GM21360 (cell line): ENCODE data around the gene MACROH2A2.
"Not testable (repeated sequence)": the region's sequence is repeated elsewhere in the genome, so short reads cannot be mapped to it uniquely, and the experiment has no call there.

Experiments used
- ATAC-seq: cut with Tn5 transposase; IDR thresholded peaks from one replicate; pipeline ENCODE4 v1.9.1; 2021; ENCODE audit warnings: mild to moderate bottlenecking, moderate library complexity; ENCODE audit not compliant: unreplicated experiment

MACROH2A2 gene

DNA sequence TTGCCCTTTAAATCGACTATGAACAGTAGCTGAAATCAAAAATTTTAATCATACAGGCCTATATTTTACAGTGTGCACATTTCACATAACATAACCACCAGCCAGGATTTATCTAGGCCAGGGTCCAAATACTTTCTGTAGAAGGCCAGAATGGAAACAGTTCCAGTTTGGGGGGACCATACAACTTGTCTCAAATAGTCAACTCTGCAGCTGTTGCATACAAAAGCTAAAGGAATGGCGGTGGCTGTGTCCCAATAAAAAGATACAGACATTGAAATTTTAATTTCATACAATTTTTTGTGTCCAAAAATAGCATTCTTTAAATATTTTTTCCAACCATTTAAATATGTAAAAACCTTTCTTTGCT lies 94.6 kb downstream of the MACROH2A2 start:
- no peak for ATAC-seq

DNA sequence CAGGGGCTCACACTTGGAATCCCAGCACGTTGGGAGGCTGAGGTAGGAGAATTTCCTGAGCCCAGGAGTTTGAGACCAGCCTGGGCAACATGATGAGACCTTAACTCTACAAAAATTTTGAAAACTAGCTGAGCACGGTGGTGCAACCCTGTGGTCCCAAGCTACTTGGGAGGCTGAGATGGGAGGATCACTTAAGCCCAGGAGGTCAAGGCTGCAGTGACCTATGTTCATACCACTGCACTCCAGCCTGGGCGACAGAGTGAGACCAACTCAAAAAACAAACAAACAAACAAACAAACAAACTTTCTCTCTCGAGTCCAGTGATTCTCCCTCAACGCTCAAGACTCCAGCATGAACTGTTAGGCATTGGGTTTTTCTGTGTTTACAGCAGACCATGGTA lies 95.9 kb downstream of the MACROH2A2 start:
- no peak for ATAC-seq

DNA sequence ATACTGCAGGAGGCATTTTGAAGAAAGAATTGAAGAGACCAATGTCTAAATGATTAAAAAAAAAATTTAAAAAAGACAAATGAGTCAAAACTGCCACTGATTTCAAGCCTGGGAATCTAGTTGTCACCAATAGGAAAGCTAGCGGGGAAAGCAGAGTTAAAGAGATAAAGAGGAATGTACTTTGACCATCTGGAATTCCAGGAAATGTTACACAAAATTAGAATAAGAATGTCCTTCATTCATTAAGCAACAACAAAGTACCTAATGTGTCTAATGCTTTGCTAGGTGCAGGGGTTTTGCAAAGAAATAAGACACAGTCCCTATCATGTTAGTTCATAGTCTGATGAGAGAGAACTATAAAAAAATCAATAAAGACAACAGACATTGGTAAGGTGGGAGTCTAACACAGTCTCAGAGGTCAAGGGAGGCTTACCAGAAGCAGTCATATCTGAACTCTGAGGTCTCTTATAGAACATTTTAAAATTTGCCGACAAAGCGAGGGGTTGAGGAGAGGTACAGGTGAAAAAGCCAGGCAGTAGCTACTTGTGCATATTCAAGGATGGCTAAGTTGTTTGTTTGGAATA lies 102.7 kb downstream of the MACROH2A2 start:
- ATAC-seq = no peak

DNA sequence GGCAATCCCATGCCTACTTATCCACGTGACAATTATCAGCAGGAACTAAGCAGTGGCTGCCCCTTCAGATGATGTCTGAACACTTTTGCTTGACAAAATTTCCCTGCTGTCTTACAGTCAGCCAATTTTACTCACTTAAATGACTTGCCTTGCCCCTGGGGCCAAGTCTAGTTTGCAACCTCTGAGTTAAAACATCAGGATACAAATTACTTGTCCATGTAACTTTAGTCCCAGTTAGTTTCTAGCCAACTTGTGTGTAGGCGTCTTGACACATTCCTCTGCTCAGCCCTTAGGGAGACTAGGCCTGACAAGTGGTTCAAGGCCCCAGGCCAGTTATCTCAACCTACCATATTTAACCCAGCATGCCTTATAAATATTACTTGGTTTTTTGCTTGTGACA lies 105.5 kb downstream of the MACROH2A2 start:
- no peak for ATAC-seq

DNA sequence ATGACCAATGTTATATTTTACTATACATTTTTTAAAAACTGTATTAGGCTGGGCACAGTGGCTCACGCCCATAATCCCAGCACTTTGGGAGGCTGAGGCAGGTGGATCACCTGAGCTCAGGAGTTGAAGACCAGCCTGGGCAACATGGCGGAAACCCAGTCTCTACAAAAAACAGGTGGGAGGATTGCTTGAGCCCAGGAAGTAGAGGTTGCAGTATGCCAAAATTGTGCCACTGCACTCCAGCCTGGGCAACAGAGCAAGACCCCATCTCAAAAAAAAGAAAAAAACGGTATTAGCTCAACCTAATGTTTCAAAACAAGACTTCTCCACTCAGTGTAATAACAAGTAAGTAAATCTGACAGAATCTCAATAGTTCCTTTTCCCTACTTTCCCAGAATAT lies 106.7 kb downstream of the MACROH2A2 start:
- ATAC-seq = not testable (repeated sequence)

DNA sequence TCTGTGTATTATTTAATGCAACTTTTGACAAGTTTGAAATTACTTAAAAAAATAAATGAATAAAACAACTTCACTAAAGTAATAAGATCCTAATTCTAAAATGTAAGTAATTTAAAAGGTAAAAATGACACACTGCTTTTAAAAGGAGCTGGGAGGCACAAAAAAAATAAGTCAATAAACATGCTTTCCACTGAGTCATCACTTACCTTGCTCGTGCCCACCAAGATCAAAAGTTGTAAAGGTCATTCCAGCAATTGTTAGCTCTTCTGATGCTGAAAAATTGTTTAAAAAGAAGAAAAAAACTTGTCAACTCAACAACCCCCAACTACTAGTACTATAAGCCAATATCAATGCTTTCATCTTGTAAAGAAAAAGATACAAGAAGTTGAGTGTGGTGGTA lies 108.2 kb downstream of the MACROH2A2 start:
- ATAC-seq = no peak
